ENCODE data around the gene COPZ2. TPM values are rescaled to one million over a fixed set of nuclear protein-coding genes. Genes with fewer than 3 reads are reported as not detected.

COPZ2 gene
- total and polyA plus RNA-seq, 9 of the 15 experiments (the other 6 are each of a cell fraction or from before 2014, with no cell fraction given), result 0.22 to 0.49 TPM; not detected in 7

DNA sequence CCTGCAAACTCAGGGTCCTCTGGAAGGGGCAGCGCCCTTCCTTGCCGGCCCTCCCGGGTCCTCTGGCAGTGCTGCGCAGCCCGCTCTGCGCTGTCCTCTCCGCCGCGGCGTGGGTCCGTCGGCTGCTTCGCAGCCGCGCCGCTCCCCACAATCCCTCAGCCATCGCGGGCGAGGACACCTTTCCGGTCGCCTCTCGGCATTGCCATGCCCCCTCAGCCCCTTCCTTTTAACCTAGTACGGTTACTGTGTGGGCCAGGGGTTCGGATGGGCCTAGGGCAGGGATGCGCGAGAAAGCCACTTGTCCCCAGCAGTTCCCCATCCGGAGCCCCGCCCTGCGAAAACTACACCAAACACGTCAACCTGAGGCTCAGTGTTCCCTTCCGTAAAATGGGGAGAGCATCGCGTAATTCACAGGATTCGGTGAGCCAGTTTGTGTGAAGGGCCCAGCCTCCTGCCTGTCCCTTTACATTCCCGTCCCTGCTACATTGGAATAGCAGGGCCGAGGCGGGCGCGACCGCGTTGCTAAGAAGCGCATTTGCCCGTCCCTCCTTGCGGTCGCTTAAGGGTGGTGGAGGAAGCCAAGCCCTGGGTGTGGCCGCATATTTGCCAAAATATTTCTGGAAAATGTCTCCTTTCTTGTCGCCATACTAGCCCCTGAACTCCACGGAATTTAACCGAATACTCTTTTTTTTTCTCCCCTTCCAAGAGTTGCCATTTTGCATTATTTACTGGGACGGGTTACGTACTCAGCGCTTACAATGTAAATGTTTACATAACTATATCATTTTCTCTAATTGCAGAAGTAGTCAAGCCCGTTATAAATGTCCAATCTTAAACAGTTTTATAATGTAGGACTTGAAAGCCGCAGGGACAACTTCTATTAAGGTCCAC, 13.2 kb downstream of the COPZ2 start (continued):
- TF ChIP-seq PTTG1 (tag; IDR thresholded peaks at IDR 0.05; ENCODE audit: low read depth) (no peak), HDGF (IDR thresholded peaks at IDR 0.05) (peak; percentile 71; the same call in 1 of the 2 replicates), GATAD2A (IDR thresholded peaks at IDR 0.05) (0 out of 2 replicates have a peak, but pooled peaks have one; percentile 6), FOXK1 (CRISPR knock-in tag; IDR thresholded peaks at IDR 0.05; ENCODE audit: borderline replicate concordance) (no peak), EP400 (IDR thresholded peaks at IDR 0.05) (peak; percentile 28; the same call in 1 of the 2 replicates), CCNT2 (IDR thresholded peaks at IDR 0.05; ENCODE audit: borderline replicate concordance, extremely low read depth, insufficient read length, low read depth, low read length) (no peak), TARDBP (IDR thresholded peaks at IDR 0.05) (no peak), TRIM28 (IDR thresholded peaks at IDR 0.05) (no peak), KDM1A (IDR thresholded peaks at IDR 0.05) (peak; percentile 91 to 93), YY1 (IDR thresholded peaks at IDR 0.05; ENCODE audit: borderline replicate concordance in 1 of 3, control insufficient read depth in 1 of 3, extremely low read depth in 1 of 3, insufficient read depth in 3 of 3, insufficient read length in 1 of 3, insufficient replicate concordance in 2 of 3, low read depth in 1 of 3, low read length in 2 of 3) (peak in 1 of 3 experiments; percentile 13), RBM25 (IDR thresholded peaks at IDR 0.05; ENCODE audit: low read depth, low read length, severe bottlenecking) (peak; percentile 91), ATF7 (IDR thresholded peaks at IDR 0.05) (0 out of 2 replicates have a peak, but pooled peaks have one; percentile 11), NR4A1 (CRISPR knock-in tag; IDR thresholded peaks at IDR 0.05) (no peak), NR4A1 (tag; IDR thresholded peaks at IDR 0.05) (no peak), RBM14 (IDR thresholded peaks at IDR 0.05; ENCODE audit: borderline replicate concordance, insufficient read depth, low read depth, low read length) (0 out of 2 replicates have a peak, but pooled peaks have one; percentile 8), SMARCE1 (IDR thresholded peaks at IDR 0.05) (0 out of 2 replicates have a peak, but pooled peaks have one; percentile 19), KDM5B (IDR thresholded peaks at IDR 0.05; ENCODE audit: insufficient replicate concordance, low read depth, low read length) (peak; percentile 6)
- TF ChIP-seq, protein P1, sequence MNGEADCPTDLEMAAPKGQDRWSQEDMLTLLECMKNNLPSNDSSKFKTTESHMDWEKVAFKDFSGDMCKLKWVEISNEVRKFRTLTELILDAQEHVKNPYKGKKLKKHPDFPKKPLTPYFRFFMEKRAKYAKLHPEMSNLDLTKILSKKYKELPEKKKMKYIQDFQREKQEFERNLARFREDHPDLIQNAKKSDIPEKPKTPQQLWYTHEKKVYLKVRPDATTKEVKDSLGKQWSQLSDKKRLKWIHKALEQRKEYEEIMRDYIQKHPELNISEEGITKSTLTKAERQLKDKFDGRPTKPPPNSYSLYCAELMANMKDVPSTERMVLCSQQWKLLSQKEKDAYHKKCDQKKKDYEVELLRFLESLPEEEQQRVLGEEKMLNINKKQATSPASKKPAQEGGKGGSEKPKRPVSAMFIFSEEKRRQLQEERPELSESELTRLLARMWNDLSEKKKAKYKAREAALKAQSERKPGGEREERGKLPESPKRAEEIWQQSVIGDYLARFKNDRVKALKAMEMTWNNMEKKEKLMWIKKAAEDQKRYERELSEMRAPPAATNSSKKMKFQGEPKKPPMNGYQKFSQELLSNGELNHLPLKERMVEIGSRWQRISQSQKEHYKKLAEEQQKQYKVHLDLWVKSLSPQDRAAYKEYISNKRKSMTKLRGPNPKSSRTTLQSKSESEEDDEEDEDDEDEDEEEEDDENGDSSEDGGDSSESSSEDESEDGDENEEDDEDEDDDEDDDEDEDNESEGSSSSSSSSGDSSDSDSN (IDR thresholded peaks at IDR 0.05; ENCODE audit: borderline replicate concordance in 1 of 2, low read depth in 2 of 2, low read length in 2 of 2), result no peak
- TF ChIP-seq, protein P2, sequence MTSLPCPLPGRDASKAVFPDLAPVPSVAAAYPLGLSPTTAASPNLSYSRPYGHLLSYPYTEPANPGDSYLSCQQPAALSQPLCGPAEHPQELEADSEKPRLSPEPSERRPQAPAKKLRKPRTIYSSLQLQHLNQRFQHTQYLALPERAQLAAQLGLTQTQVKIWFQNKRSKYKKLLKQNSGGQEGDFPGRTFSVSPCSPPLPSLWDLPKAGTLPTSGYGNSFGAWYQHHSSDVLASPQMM (CRISPR knock-in tag; IDR thresholded peaks at IDR 0.05), result no peak
- TF ChIP-seq, protein P3, sequence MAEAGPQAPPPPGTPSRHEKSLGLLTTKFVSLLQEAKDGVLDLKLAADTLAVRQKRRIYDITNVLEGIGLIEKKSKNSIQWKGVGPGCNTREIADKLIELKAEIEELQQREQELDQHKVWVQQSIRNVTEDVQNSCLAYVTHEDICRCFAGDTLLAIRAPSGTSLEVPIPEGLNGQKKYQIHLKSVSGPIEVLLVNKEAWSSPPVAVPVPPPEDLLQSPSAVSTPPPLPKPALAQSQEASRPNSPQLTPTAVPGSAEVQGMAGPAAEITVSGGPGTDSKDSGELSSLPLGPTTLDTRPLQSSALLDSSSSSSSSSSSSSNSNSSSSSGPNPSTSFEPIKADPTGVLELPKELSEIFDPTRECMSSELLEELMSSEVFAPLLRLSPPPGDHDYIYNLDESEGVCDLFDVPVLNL (CRISPR knock-in tag; IDR thresholded peaks at IDR 0.05; ENCODE audit: low read depth), result no peak
- TF ChIP-seq, protein P4, sequence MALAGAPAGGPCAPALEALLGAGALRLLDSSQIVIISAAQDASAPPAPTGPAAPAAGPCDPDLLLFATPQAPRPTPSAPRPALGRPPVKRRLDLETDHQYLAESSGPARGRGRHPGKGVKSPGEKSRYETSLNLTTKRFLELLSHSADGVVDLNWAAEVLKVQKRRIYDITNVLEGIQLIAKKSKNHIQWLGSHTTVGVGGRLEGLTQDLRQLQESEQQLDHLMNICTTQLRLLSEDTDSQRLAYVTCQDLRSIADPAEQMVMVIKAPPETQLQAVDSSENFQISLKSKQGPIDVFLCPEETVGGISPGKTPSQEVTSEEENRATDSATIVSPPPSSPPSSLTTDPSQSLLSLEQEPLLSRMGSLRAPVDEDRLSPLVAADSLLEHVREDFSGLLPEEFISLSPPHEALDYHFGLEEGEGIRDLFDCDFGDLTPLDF (CRISPR knock-in tag; IDR thresholded peaks at IDR 0.05), result 0 out of 2 replicates have a peak, but pooled peaks have one; percentile 30

Data from K562 (cell line).